ENCODE data around the gene COL18A1. TPM values are rescaled to one million over a fixed set of nuclear protein-coding genes. Genes with fewer than 3 reads are reported as not detected.
A peak's percentile ranks its signal among the peaks of the same experiment; 100 is the strongest.

COL18A1 gene
- total and polyA plus RNA-seq, 4 donors = 44.9 to 308 (median 232) TPM

GRCh38 chr21:45543710-45544448 lies 138.9 kb downstream of the COL18A1 start:
- peak; percentile 29 for DNase-seq (ENCODE audit: low spot score)
- no peak overlapping the region for H3K9ac ChIP-seq (ENCODE audit: low read depth in 1 of 2, low read length in 2 of 2)
- H3K4me3 ChIP-seq (ENCODE audit: low read depth in 1 of 3, low read length in 3 of 3) = no peak overlapping the region
- TF ChIP-seq HNF4A (conservative IDR thresholded peaks at IDR 0.05) = no peak
- no peak for TF ChIP-seq JUND (IDR thresholded peaks at IDR 0.05)
- TF ChIP-seq YY1 (IDR thresholded peaks at IDR 0.05) = no peak
- TF ChIP-seq FOXA2 (IDR thresholded peaks at IDR 0.05) = no peak
- TF ChIP-seq EGR1 (IDR thresholded peaks at IDR 0.05; ENCODE audit: low read depth in 2 of 2) = no peak
- TF ChIP-seq, protein P1, sequence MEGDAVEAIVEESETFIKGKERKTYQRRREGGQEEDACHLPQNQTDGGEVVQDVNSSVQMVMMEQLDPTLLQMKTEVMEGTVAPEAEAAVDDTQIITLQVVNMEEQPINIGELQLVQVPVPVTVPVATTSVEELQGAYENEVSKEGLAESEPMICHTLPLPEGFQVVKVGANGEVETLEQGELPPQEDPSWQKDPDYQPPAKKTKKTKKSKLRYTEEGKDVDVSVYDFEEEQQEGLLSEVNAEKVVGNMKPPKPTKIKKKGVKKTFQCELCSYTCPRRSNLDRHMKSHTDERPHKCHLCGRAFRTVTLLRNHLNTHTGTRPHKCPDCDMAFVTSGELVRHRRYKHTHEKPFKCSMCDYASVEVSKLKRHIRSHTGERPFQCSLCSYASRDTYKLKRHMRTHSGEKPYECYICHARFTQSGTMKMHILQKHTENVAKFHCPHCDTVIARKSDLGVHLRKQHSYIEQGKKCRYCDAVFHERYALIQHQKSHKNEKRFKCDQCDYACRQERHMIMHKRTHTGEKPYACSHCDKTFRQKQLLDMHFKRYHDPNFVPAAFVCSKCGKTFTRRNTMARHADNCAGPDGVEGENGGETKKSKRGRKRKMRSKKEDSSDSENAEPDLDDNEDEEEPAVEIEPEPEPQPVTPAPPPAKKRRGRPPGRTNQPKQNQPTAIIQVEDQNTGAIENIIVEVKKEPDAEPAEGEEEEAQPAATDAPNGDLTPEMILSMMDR (IDR thresholded peaks at IDR 0.05; ENCODE audit: low read depth, low read length, missing input control) = no peak
- no peak for TF ChIP-seq REST (IDR thresholded peaks at IDR 0.05)
- TF ChIP-seq RAD21 (IDR thresholded peaks at IDR 0.05) = no peak
- no peak for TF ChIP-seq FOXA1 (IDR thresholded peaks at IDR 0.05)
- TF ChIP-seq, protein P2, sequence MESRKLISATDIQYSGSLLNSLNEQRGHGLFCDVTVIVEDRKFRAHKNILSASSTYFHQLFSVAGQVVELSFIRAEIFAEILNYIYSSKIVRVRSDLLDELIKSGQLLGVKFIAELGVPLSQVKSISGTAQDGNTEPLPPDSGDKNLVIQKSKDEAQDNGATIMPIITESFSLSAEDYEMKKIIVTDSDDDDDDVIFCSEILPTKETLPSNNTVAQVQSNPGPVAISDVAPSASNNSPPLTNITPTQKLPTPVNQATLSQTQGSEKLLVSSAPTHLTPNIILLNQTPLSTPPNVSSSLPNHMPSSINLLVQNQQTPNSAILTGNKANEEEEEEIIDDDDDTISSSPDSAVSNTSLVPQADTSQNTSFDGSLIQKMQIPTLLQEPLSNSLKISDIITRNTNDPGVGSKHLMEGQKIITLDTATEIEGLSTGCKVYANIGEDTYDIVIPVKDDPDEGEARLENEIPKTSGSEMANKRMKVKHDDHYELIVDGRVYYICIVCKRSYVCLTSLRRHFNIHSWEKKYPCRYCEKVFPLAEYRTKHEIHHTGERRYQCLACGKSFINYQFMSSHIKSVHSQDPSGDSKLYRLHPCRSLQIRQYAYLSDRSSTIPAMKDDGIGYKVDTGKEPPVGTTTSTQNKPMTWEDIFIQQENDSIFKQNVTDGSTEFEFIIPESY (IDR thresholded peaks at IDR 0.05) = no peak
- TF ChIP-seq NR2F2 (IDR thresholded peaks at IDR 0.05) = no peak
- peaks cover 3 to 20% (median 7%) of the 10 kb centered on the region in 4 donors for H3K4me1 ChIP-seq (ENCODE audit: control insufficient read depth in 4 of 4, insufficient read depth in 4 of 4, low read length in 3 of 4)
- no peaks in the 10 kb centered on the region for H3K9me3 ChIP-seq (ENCODE audit: control insufficient read depth in 4 of 4, low read length in 3 of 4)
- WGBS = 90% methylated on average over 23 of the region's 23 CpGs
- H3K27me3 ChIP-seq (ENCODE audit: control insufficient read depth in 4 of 4, insufficient read depth in 4 of 4, low read length in 3 of 4) = no peaks in the 10 kb centered on the region
- no peak overlapping the region for H3K27ac ChIP-seq (ENCODE audit: low read depth in 1 of 2, low read length in 2 of 2)
- H3K36me3 ChIP-seq (ENCODE audit: control insufficient read depth in 4 of 4, insufficient read depth in 3 of 4, low read depth in 1 of 4, low read length in 3 of 4) = no peaks in the 10 kb centered on the region

- Histone ChIP-seq H3K4me1 (ENCODE audit: control insufficient read depth in 4 of 4, insufficient read depth in 4 of 4, low read length in 3 of 4) (peaks cover 0 to 14% (median 4%) of the 10 kb centered on the region in 4 donors), H3K4me3 (ENCODE audit: low read depth in 1 of 3, low read length in 3 of 3) (no peak overlapping the region), H3K9me3 (ENCODE audit: control insufficient read depth in 4 of 4, low read length in 3 of 4) (no peaks in the 10 kb centered on the region), H3K36me3 (ENCODE audit: control insufficient read depth in 4 of 4, insufficient read depth in 3 of 4, low read depth in 1 of 4, low read length in 3 of 4) (no peaks in the 10 kb centered on the region), H3K9ac (ENCODE audit: low read depth in 1 of 2, low read length in 2 of 2) (no peak overlapping the region), H3K27me3 (ENCODE audit: control insufficient read depth in 4 of 4, insufficient read depth in 4 of 4, low read length in 3 of 4) (no peaks in the 10 kb centered on the region), H3K27ac (ENCODE audit: low read depth in 1 of 2, low read length in 2 of 2) (no peak overlapping the region)
- DNase-seq (ENCODE audit: low spot score) = peak; percentile 19
- TF ChIP-seq HNF4A (conservative IDR thresholded peaks at IDR 0.05) = no peak
- no peak for TF ChIP-seq SP1 (IDR thresholded peaks at IDR 0.05)
- TF ChIP-seq, protein P3, sequence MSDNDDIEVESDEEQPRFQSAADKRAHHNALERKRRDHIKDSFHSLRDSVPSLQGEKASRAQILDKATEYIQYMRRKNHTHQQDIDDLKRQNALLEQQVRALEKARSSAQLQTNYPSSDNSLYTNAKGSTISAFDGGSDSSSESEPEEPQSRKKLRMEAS (IDR thresholded peaks at IDR 0.05) = no peak
- no peak for TF ChIP-seq GABPA (IDR thresholded peaks at IDR 0.05 in 1 of 2, conservative IDR thresholded peaks at IDR 0.05 in 1 of 2)
- 95% methylated on average over 18 of the region's 18 CpGs for WGBS
These were observed 139.7 kb downstream of the COL18A1 start for GRCh38 chr21:45544449-45545235.

Measured in liver (tissue), 9 donors.